Breast epithelium (tissue), 4 donors: ENCODE measurements around the gene KLHL29. TPM values are rescaled to one million over a fixed set of nuclear protein-coding genes. Genes with fewer than 3 reads are reported as not detected.

Experiments used
- DNase-seq, 2 donors: peaks; one replicate each; pipeline ENCODE4 v3.0.0-alpha.2; 2019; ENCODE audit warnings: low spot score in 2 of 2
- H3K27ac ChIP-seq, 2 donors: fragments of 200-600 bp; sonication (generic) in 1 of 2; one replicate each; pipeline ENCODE4 v1.5.1; 2016 to 2019; ENCODE audit warnings: mild to moderate bottlenecking in 1 of 2
- H3K27me3 ChIP-seq, 2 donors: fragments of 200-600 bp; sonication (generic) in 1 of 2; one replicate each; pipeline versions ENCODE4 v1.5.1 to v1.6.0; 2017 to 2019; ENCODE audit warnings: control low read depth in 1 of 2, mild to moderate bottlenecking in 1 of 2
- H3K36me3 ChIP-seq: fragments of 200-600 bp; one replicate; pipeline ENCODE4 v1.5.1; 2019
- H3K4me1 ChIP-seq, 2 donors: fragments of 200-600 bp; sonication (generic); one replicate each; pipeline ENCODE4 v1.5.1; 2016 to 2019; ENCODE audit warnings: control low read depth in 1 of 2
- H3K4me3 ChIP-seq, 3 donors: fragments of 200-600 bp; sonication (generic); 1 replicate in 2 of 3; 2 replicates in 1 of 3; pipeline ENCODE4 v1.5.1; 2016 to 2019; ENCODE audit warnings: mild to moderate bottlenecking in 3 of 3, moderate library complexity in 2 of 3
- H3K9me3 ChIP-seq, 2 donors: fragments of 200-600 bp; sonication (generic) in 1 of 2; one replicate each; pipeline ENCODE4 v1.5.1; 2016 to 2019; ENCODE audit warnings: control low read depth in 1 of 2
- CTCF ChIP-seq, 3 donors: fragments of 450-650 bp; IDR thresholded peaks; one replicate each; pipeline ENCODE4 v1.5.1; 2016 to 2017; ENCODE audit warnings: antibody characterized with exemption in 3 of 3, mild to moderate bottlenecking in 3 of 3, moderate library complexity in 3 of 3
- POLR2A ChIP-seq: fragments of 450-650 bp; IDR thresholded peaks from one replicate; pipeline ENCODE4 v1.6.1; 2016; ENCODE audit warnings: antibody characterized with exemption, mild to moderate bottlenecking, moderate library complexity
- POLR2AphosphoS5 ChIP-seq, 3 donors: sonication (generic); formaldehyde crosslinking; IDR thresholded peaks; one replicate each; pipeline ENCODE4 v1.6.1; 2017; ENCODE audit warnings: antibody characterized with exemption in 3 of 3
- intact Hi-C: fragments of 100-400 bp; cut with DNase I; formaldehyde crosslinking; loops from one replicate; pipeline ENCODE4 v1.15.1; 2023; ENCODE audit warnings: low total_unique reads
- total RNA-seq, 3 donors: library from RNA; depleted of rRNA; stranded (reverse); fragments of >200 nt; gene quantifications; one replicate each; pipeline ENCODE4 v1.1.0, GENCODE V29; 2016

The KLHL29 gene
- total RNA-seq, 3 donors from 2014 or later: 4.5 to 20.9 (median 14.7) TPM

- Histone ChIP-seq H3K27ac (no peak overlapping the region), H3K4me1 (no peaks in the 10 kb centered on the region), H3K27me3 (peaks cover 0 to 7% of the 10 kb centered on the region in 2 donors), H3K9me3 (no peaks in the 10 kb centered on the region), H3K4me3 (no peak overlapping the region), H3K36me3 (no peaks in the 10 kb centered on the region)
- TF ChIP-seq POLR2A: no peak
- DNase-seq: no peak
- intact Hi-C loops: no loop called here
Observed at GRCh38 chr2:23464156-23464555, 79.2 kb downstream of the KLHL29 start.

GRCh38 chr2:23464905-23465537 lies 80.0 kb downstream of the KLHL29 start:
- peaks cover 0 to 7% of the 10 kb centered on the region in 2 donors for H3K27me3 ChIP-seq
- intact Hi-C loops: no loop called here
- no peak for DNase-seq
- H3K36me3 ChIP-seq: no peaks in the 10 kb centered on the region
- H3K4me3 ChIP-seq: no peak overlapping the region
- H3K4me1 ChIP-seq: no peaks in the 10 kb centered on the region
- no peak overlapping the region for H3K27ac ChIP-seq
- no peak for TF ChIP-seq POLR2A
- no peak for TF ChIP-seq POLR2AphosphoS5 (IDR thresholded peaks at IDR 0.05)
- TF ChIP-seq CTCF (IDR thresholded peaks at IDR 0.05): no peak
- no peaks in the 10 kb centered on the region for H3K9me3 ChIP-seq

- no peak for DNase-seq
- intact Hi-C loops: no loop called here
- Histone ChIP-seq H3K4me1 (no peaks in the 10 kb centered on the region), H3K36me3 (no peaks in the 10 kb centered on the region), H3K27ac (no peak overlapping the region), H3K4me3 (no peak overlapping the region), H3K27me3 (peaks cover 0 to 7% of the 10 kb centered on the region in 2 donors), H3K9me3 (no peaks in the 10 kb centered on the region)
- TF ChIP-seq POLR2A: no peak
- no peak for TF ChIP-seq POLR2AphosphoS5 (IDR thresholded peaks at IDR 0.05)
- no peak for TF ChIP-seq CTCF (IDR thresholded peaks at IDR 0.05)
Observed at GRCh38 chr2:23465936-23466335, 81.0 kb downstream of the KLHL29 start.

GRCh38 chr2:23467618-23468017 lies 82.6 kb downstream of the KLHL29 start:
- TF ChIP-seq POLR2AphosphoS5 (IDR thresholded peaks at IDR 0.05) (no peak), POLR2A (no peak), CTCF (IDR thresholded peaks at IDR 0.05) (no peak)
- peaks cover 0 to 7% of the 10 kb centered on the region in 2 donors for H3K27me3 ChIP-seq
- no peak for DNase-seq
- H3K4me3 ChIP-seq: no peak overlapping the region
- no peaks in the 10 kb centered on the region for H3K36me3 ChIP-seq
- intact Hi-C loops: no loop called here
- no peaks in the 10 kb centered on the region for H3K4me1 ChIP-seq
- H3K9me3 ChIP-seq: no peaks in the 10 kb centered on the region
- no peak overlapping the region for H3K27ac ChIP-seq

GRCh38 chr2:23468474-23469141 lies 83.6 kb downstream of the KLHL29 start:
- H3K4me1 ChIP-seq: no peaks in the 10 kb centered on the region
- intact Hi-C loops: no loop called here

GRCh38 chr2:23469142-23469540 lies 84.2 kb downstream of the KLHL29 start:
- intact Hi-C loops: no loop called here
- TF ChIP-seq POLR2A: no peak
- TF ChIP-seq CTCF (IDR thresholded peaks at IDR 0.05): no peak
- TF ChIP-seq POLR2AphosphoS5 (IDR thresholded peaks at IDR 0.05): no peak
- H3K27ac ChIP-seq: no peak overlapping the region
- H3K27me3 ChIP-seq: peaks cover 0 to 7% of the 10 kb centered on the region in 2 donors
- H3K4me1 ChIP-seq: no peaks in the 10 kb centered on the region
- H3K36me3 ChIP-seq: no peaks in the 10 kb centered on the region
- no peak for DNase-seq
- H3K9me3 ChIP-seq: no peaks in the 10 kb centered on the region
- no peak overlapping the region for H3K4me3 ChIP-seq

More at GRCh38 chr2:23468474-23469141, 83.6 kb downstream of the KLHL29 start:
- H3K36me3 ChIP-seq: no peaks in the 10 kb centered on the region
- peaks cover 0 to 7% of the 10 kb centered on the region in 2 donors for H3K27me3 ChIP-seq
- H3K4me3 ChIP-seq: no peak overlapping the region
- H3K27ac ChIP-seq: no peak overlapping the region
- no peak for DNase-seq
- TF ChIP-seq POLR2A: no peak
- no peaks in the 10 kb centered on the region for H3K9me3 ChIP-seq
